Neuronal stem cell (in vitro differentiated cells): ENCODE measurements around the gene TNS1.

ENCODE experiments used
- DNase-seq: peaks from one replicate; pipeline ENCODE4 v3.0.0-alpha.2; 2013; ENCODE audit warnings: low spot score
- H2AFZ ChIP-seq: one replicate; pipeline ENCODE4 v1.6.1; 2013; ENCODE audit warnings: mild to moderate bottlenecking, low read length, inconsistent platforms
- H2AK5ac ChIP-seq: 2 replicates; pipeline ENCODE4 v1.6.1; 2013; ENCODE audit warnings: low read depth, mild to moderate bottlenecking, inconsistent platforms, low read length, moderate library complexity, mixed read lengths
- H2BK120ac ChIP-seq: 2 replicates; pipeline ENCODE4 v1.6.1; 2013; ENCODE audit warnings: low read depth, mild to moderate bottlenecking, inconsistent platforms, low read length, moderate library complexity, mixed read lengths
- H2BK12ac ChIP-seq: one replicate; pipeline ENCODE4 v1.6.1; 2013; ENCODE audit warnings: low read length, inconsistent platforms
- H2BK15ac ChIP-seq: 2 replicates; pipeline ENCODE4 v1.6.1; 2013; ENCODE audit warnings: mild to moderate bottlenecking, low read length, inconsistent platforms, mixed read lengths
- H2BK5ac ChIP-seq: one replicate; pipeline ENCODE4 v1.6.1; 2013; ENCODE audit warnings: inconsistent platforms, mild to moderate bottlenecking, low read length, moderate library complexity
- H3K14ac ChIP-seq: one replicate; pipeline ENCODE4 v1.6.1; 2013; ENCODE audit warnings: low read length, inconsistent platforms
- H3K18ac ChIP-seq: 2 replicates; pipeline ENCODE4 v1.6.1; 2013; ENCODE audit warnings: low read length, inconsistent platforms
- H3K23ac ChIP-seq: 2 replicates; pipeline ENCODE4 v1.6.1; 2013; ENCODE audit warnings: low read depth, mild to moderate bottlenecking, mixed read lengths, low read length, inconsistent platforms; ENCODE audit not compliant: poor library complexity
- H3K27ac ChIP-seq: replicated peaks from 3 replicates; pipeline ENCODE4 v1.5.1; 2013; ENCODE audit warnings: low read length, inconsistent platforms
- H3K27me3 ChIP-seq, 3 experiments: 2 replicates each; pipeline ENCODE4 v1.6.1; 2013; ENCODE audit warnings: low read length in 3 of 3, mild to moderate bottlenecking in 2 of 3, inconsistent platforms in 1 of 3, low read depth in 1 of 3, mixed read lengths in 1 of 3, moderate library complexity in 1 of 3; ENCODE audit not compliant: control insufficient read depth in 3 of 3, insufficient read depth in 3 of 3
- H3K36me3 ChIP-seq, 2 donors: replicated peaks in 1 of 2; 2 replicates each; pipeline ENCODE4 v1.6.1; 2013; ENCODE audit warnings: low read length in 2 of 2; ENCODE audit not compliant: control insufficient read depth in 2 of 2, insufficient read depth in 2 of 2
- H3K4ac ChIP-seq: 2 replicates; pipeline ENCODE4 v1.6.1; 2013; ENCODE audit warnings: inconsistent platforms, mild to moderate bottlenecking, low read length, moderate library complexity
- H3K4me1 ChIP-seq, 2 donors: 1 replicate in 1 of 2; 2 replicates in 1 of 2; pipeline ENCODE4 v1.6.1; 2013; ENCODE audit warnings: low read length in 2 of 2, low read depth in 1 of 2; ENCODE audit not compliant: control insufficient read depth in 2 of 2, insufficient read depth in 1 of 2
- H3K4me2 ChIP-seq: one replicate; pipeline ENCODE4 v1.6.1; 2013; ENCODE audit warnings: mild to moderate bottlenecking, low read length, inconsistent platforms; ENCODE audit not compliant: insufficient read depth, poor library complexity, severe bottlenecking
- H3K4me3 ChIP-seq, 2 donors: 2 replicates each; pipeline ENCODE4 v1.5.1; 2013; ENCODE audit warnings: low read length in 2 of 2, mild to moderate bottlenecking in 2 of 2, inconsistent platforms in 1 of 2, moderate library complexity in 1 of 2
- H3K79me1 ChIP-seq: one replicate; pipeline ENCODE4 v1.6.1; 2013; ENCODE audit warnings: low read depth, mild to moderate bottlenecking, inconsistent platforms, low read length, moderate library complexity
- H3K9ac ChIP-seq: one replicate; pipeline ENCODE4 v1.6.1; 2013; ENCODE audit warnings: mild to moderate bottlenecking, low read depth, low read length, inconsistent platforms; ENCODE audit not compliant: poor library complexity
- H3K9me3 ChIP-seq, 2 donors: replicated peaks in 1 of 2; 2 replicates each; pipeline versions ENCODE3 to v1.6.1; 2013; ENCODE audit warnings: low read length in 2 of 2, mild to moderate bottlenecking in 2 of 2, inconsistent platforms in 1 of 2, low read depth in 1 of 2, mixed read lengths in 1 of 2, moderate library complexity in 1 of 2; ENCODE audit not compliant: control insufficient read depth in 2 of 2, insufficient read depth in 1 of 2
- H4K8ac ChIP-seq: one replicate; pipeline ENCODE4 v1.6.1; 2013; ENCODE audit warnings: low read depth, mild to moderate bottlenecking, inconsistent platforms, low read length, moderate library complexity
- H4K91ac ChIP-seq: one replicate; pipeline ENCODE4 v1.6.1; 2013; ENCODE audit warnings: low read length, low read depth, mild to moderate bottlenecking, inconsistent platforms; ENCODE audit not compliant: poor library complexity
- WGBS, 2 donors: extraction: QIAGEN DNeasy Blood & Tissue Kit; methylation state at CpG; one replicate each; pipeline ENCODE4 v1.1.7; 2013; ENCODE audit warnings: missing lambda C conversion rate in 2 of 2, mixed read lengths in 1 of 2; ENCODE audit not compliant: insufficient read length in 2 of 2, insufficient replicate concordance in 1 of 2; ENCODE audit errors: extremely low coverage in 2 of 2; 5-methylcytosine and 5-hydroxymethylcytosine counted together

Gene TNS1

DNA sequence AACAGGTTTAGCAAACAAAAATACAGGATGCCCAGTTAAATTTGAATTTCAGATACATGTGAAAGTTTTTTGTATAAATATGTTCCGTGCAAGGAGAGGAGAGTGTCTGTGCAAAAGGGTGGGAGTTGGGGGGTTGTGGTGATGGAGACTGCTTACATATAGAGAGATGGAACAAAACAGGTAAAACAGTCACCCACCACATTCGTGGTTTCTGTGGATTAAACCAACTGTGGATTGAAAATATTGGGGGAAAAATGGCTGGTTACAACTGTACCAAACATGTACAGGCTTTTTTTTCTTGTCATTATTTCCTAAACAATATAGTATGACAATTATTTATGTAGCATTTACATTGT lies 245.7 kb downstream of the TNS1 start:
- H2BK15ac ChIP-seq: no peak overlapping the region
- no peak overlapping the region for H2BK12ac ChIP-seq
- no peak overlapping the region for H3K23ac ChIP-seq
- H3K9ac ChIP-seq: no peak overlapping the region
- no peak overlapping the region for H2BK120ac ChIP-seq
- H3K4me1 ChIP-seq: peaks cover 0 to 3% of the 10 kb centered on the region in 2 donors
- no peaks in the 10 kb centered on the region for H3K79me1 ChIP-seq
- H3K9me3 ChIP-seq: peaks cover under 1 to 1% of the 10 kb centered on the region in 2 donors
- no peak overlapping the region for H3K4me2 ChIP-seq
- H3K36me3 ChIP-seq: no peaks in the 10 kb centered on the region
- no peak overlapping the region for H3K14ac ChIP-seq
- no peak overlapping the region for H4K91ac ChIP-seq
- H2AFZ ChIP-seq: peak overlapping the region; percentile 79
- H4K8ac ChIP-seq: no peak overlapping the region
- H3K27me3 ChIP-seq: no peaks in the 10 kb centered on the region
- H3K18ac ChIP-seq: no peak overlapping the region
- no peak overlapping the region for H3K4me3 ChIP-seq
- H3K27ac ChIP-seq: no peak overlapping the region
- no peak overlapping the region for H3K4ac ChIP-seq
- peak overlapping the region; percentile 42 for H2AK5ac ChIP-seq
- H2BK5ac ChIP-seq: no peak overlapping the region
- no peak for DNase-seq
- no CpG with 5 or more reads among the region's 2 CpGs for WGBS, 2 donors

GRCh38 chr2:217756375-217757107 lies 246.3 kb downstream of the TNS1 start:
- no peak overlapping the region for H3K9ac ChIP-seq
- H3K23ac ChIP-seq: no peak overlapping the region
- H3K79me1 ChIP-seq: no peaks in the 10 kb centered on the region
- H3K9me3 ChIP-seq: peaks cover 0 to 1% of the 10 kb centered on the region in 2 donors
- H3K36me3 ChIP-seq: no peaks in the 10 kb centered on the region
- peak overlapping the region; percentile 62 for H3K4me2 ChIP-seq
- H2BK12ac ChIP-seq: peak overlapping the region; percentile 26
- no peaks in the 10 kb centered on the region for H3K27me3 ChIP-seq
- H3K4ac ChIP-seq: no peak overlapping the region
- H3K14ac ChIP-seq: no peak overlapping the region
- peaks cover 0 to 3% of the 10 kb centered on the region in 2 donors for H3K4me1 ChIP-seq
- no peak overlapping the region for H4K8ac ChIP-seq
- peak; percentile 77 for DNase-seq
- no peak overlapping the region for H2BK5ac ChIP-seq
- peak overlapping the region; percentile 92 for H3K18ac ChIP-seq
- H3K4me3 ChIP-seq: no peak overlapping the region
- peak overlapping the region; percentile 42 for H2AK5ac ChIP-seq
- no peak overlapping the region for H2BK120ac ChIP-seq
- no peak overlapping the region for H2BK15ac ChIP-seq
- H4K91ac ChIP-seq: no peak overlapping the region
- no peak overlapping the region for H3K27ac ChIP-seq
- no CpG with 5 or more reads among the region's 34 CpGs for WGBS, 2 donors
- peak overlapping the region; percentile 79 for H2AFZ ChIP-seq

GRCh38 chr2:217755027-217755745 lies 247.6 kb downstream of the TNS1 start:
- H3K4me2 ChIP-seq: no peak overlapping the region
- no peak overlapping the region for H3K4ac ChIP-seq
- DNase-seq: no peak

DNA sequence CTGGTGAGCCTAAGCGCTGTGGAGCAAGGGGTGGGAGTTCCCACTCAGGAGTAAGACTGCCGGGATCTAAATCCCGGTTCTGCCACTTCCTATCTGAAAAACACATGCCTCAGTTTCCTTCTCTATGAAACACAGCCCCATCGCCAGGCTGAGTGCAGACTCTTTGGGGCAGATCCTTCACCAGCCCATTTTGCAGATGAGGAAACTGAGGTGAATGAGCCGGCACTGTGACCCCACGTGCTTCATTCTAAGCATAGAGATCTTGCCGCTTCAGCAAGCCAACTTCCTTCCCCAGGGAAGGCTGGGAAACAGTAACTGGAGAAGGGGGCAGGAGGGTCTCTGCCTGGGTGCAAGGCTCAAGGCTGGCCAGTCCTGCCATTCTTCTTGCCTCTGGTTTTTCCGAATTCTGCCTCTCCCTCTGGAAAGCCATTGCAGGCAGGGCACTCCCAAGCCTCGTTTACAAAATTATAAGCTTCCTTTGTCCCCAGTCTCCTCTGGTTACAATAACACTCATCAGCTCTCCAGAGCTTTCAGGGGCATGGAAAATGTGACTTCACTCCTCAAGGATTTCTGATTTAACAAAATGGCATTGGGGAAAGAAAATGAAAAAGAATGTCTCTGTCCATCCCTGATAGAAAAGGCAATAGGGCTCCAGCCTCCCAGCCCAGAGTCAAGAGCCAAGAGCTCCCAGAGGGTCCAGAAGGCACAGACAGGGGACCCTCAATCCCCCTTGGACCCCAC lies 249.2 kb downstream of the TNS1 start:
- Histone ChIP-seq H2BK15ac (no peak overlapping the region), H3K27ac (no peak overlapping the region), H3K79me1 (no peaks in the 10 kb centered on the region), H3K4me1 (peaks cover 3 to 9% of the 10 kb centered on the region in 2 donors), H3K36me3 (no peaks in the 10 kb centered on the region), H3K9me3 (no peaks in the 10 kb centered on the region), H3K4ac (no peak overlapping the region), H3K14ac (no peak overlapping the region), H2AFZ (no peak overlapping the region), H2AK5ac (peak overlapping the region; percentile 33), H3K4me2 (no peak overlapping the region), H3K23ac (no peak overlapping the region), H3K9ac (no peak overlapping the region), H2BK120ac (no peak overlapping the region), H3K18ac (peak overlapping the region; percentile 68), H4K91ac (no peak overlapping the region), H2BK5ac (no peak overlapping the region), H3K4me3 (no peak overlapping the region), H2BK12ac (no peak overlapping the region), H3K27me3 (no peaks in the 10 kb centered on the region), H4K8ac (no peak overlapping the region)
- DNase-seq: no peak
- no CpG with 5 or more reads among the region's 9 CpGs for WGBS, 2 donors

More at GRCh38 chr2:217755027-217755745, 247.6 kb downstream of the TNS1 start:
- H3K9ac ChIP-seq: no peak overlapping the region
- H2BK15ac ChIP-seq: peak overlapping the region; percentile 3
- H2BK5ac ChIP-seq: no peak overlapping the region
- peak overlapping the region; percentile 65 for H3K18ac ChIP-seq
- H4K8ac ChIP-seq: peak overlapping the region; percentile 7
- no peak overlapping the region for H2BK12ac ChIP-seq
- no peaks in the 10 kb centered on the region for H3K79me1 ChIP-seq
- no peaks in the 10 kb centered on the region for H3K9me3 ChIP-seq
- H3K36me3 ChIP-seq: no peaks in the 10 kb centered on the region
- H3K14ac ChIP-seq: no peak overlapping the region
- no peak overlapping the region for H2BK120ac ChIP-seq
- no peaks in the 10 kb centered on the region for H3K27me3 ChIP-seq
- H3K27ac ChIP-seq: no peak overlapping the region
- peak overlapping the region; percentile 66 for H2AK5ac ChIP-seq
- peaks cover 0 to 3% of the 10 kb centered on the region in 2 donors for H3K4me1 ChIP-seq
- H4K91ac ChIP-seq: no peak overlapping the region
- no peak overlapping the region for H3K23ac ChIP-seq
- H3K4me3 ChIP-seq: no peak overlapping the region
- no peak overlapping the region for H2AFZ ChIP-seq
- WGBS, 2 donors: no CpG with 5 or more reads among the region's 5 CpGs
